GM18861 (cell line): ENCODE results near the gene HIPK2.

Source experiments
- ATAC-seq: cut with Tn5 transposase; IDR thresholded peaks from one replicate; pipeline ENCODE4 v1.9.1; 2021; ENCODE audit not compliant: unreplicated experiment

The HIPK2 gene

DNA sequence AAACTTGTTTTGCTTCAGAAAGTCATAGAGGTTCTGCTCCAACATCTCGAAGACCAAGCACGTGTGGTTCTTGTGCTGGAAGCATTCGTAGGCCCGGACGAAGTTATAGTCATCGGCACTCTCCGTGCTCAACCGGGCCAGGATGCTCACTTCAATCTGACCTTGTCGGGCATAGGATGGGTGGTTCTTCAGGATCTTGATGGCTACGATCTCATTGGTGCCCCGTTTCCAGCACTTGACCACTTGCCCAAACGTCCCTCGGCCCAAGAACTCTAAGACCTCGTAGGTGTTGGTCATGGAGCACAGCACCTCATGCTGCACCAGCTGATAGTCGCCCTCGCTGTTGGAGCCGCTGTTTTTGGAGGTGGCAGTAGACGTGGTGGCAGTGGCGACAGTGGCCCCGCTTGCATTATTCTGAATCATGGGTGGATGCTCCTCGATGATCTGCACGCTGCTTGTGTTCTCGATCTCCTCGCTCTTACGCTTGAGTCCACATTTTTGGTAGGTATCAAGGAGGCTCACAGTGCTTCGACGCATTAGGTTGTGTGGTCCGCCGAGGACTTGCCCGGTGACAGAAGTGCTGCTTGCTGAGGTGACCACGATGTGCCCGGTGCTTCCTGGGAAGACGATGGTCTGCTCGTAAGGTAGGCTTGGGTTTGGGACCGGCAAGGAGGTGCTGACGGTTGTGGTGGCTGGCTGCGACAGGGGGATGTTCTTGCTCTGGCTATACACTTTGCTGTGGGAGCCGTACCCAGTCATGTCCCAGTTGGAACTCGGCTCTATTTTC is 61.4 kb downstream of the HIPK2 start:
- ATAC-seq, result no peak

GRCh38 chr7:139715194-139715815 is 62.5 kb downstream of the HIPK2 start:
- ATAC-seq, result no peak

GRCh38 chr7:139714163-139714901 is 63.5 kb downstream of the HIPK2 start:
- peak; percentile 96 for ATAC-seq

DNA sequence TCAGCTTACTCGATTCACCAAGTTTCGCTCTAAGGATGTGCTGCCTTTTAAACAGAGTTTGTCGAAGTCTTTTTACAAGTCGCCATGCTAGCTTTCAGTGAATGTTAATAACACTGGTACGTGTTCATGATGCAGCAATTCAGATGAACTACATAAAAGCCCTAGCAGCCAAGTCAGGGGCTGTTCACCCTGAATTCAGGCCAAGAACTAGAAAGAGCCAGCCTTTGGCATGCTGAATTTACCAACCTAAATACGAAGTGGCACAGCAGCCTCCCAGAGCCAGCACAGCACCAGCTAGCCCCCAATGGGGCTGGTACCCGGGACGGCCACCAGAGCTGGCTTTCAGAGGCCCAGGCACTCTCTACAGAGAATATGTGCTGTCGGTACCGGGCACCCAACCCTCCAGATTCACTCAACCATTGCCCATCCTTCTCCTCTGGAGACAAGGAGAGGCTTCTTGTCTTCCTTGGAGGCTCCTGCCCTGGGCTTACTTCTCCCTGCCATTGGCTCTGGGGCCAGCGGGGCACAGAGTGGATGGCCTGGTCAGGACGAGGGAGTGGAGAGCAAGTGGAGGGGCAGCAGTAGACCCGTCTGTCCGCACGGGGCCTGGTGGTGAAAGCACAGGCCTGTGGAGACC is 64.2 kb downstream of the HIPK2 start:
- ATAC-seq, result no peak

DNA sequence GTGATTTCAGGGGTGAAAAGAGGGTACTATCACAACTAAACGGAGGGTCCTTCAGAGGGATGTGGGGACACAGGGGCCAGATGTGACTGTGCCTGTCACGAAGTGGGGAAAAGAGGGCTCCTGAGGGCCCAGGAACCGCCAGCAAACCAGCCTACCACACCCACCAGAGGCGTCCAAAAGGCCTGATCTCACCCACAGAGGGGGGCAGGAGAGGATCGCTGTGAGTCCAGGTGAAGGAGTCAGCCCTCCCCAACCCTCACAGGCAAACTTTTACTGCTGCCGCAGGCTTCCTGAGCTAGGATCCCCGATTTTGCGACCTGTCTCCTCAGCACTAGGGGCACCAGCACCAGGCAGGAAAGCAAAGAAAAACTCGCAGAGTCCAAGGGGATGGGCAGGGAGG is 64.7 kb downstream of the HIPK2 start:
- no peak for ATAC-seq

- ATAC-seq, result no peak
These were observed 65.6 kb downstream of the HIPK2 start for GRCh38 chr7:139711991-139712743.

DNA sequence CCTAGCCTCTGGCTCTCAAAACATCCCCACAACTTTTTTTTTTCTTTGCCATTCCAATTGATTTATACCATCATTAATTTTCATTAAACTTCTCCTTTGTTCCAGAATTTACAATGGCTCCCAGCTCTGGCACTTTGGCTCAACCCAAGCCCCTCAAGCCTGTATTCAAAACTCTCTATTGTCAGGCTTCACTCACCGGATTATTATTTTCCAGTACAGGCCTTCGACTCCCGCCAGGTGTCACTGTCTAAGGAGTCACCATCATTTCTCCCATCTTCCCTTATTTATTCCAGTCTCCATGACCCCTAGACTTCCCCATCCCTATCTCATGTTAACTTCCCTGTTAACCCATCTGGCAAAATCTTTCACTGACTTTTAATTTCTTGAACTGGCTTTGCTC is 67.8 kb downstream of the HIPK2 start:
- no peak for ATAC-seq

DNA sequence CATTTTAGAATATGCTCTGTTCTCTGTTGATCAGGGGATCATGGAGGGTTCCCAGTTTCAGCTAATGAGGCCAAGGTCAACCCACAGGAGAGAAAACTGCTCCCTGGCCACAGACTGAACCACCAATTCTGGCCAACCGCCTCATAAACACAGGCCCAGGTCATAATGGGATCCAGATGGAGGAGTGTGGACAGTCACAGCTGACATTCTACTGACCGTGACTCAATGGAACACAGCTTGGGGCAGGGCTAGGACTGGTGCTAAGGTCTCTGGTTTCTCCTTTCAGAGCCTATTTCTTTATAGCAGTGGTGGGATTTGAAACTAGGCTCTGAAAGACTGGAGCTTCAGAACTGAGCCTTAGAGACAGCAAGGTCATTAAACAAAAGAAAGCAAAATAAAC is 68.3 kb downstream of the HIPK2 start:
- ATAC-seq, result no peak

DNA sequence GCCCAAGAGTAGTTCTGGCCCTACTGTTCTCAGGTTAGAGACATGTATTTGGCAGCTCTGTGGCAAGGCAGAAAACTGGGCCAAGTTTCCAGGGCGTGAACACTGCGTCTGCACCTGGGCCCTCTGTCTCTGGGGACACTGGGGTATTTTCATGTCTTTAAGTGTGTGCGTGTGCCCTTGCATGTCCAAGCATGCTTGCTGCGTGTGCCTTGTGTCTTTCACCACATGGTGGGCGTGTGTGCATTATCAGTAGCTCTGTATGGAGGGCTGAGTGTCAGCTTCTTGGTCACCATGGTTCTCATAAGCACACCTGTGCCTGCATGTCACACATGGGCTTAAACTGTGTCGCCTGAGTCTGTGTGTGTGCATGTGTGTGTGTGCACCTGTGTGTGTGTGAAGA is 69.3 kb downstream of the HIPK2 start:
- peak; percentile 91 for ATAC-seq

GRCh38 chr7:139706837-139707236 is 71.0 kb downstream of the HIPK2 start:
- ATAC-seq, result no peak

- ATAC-seq, result no peak
These were observed 73.4 kb downstream of the HIPK2 start for GRCh38 chr7:139704308-139704879.

DNA sequence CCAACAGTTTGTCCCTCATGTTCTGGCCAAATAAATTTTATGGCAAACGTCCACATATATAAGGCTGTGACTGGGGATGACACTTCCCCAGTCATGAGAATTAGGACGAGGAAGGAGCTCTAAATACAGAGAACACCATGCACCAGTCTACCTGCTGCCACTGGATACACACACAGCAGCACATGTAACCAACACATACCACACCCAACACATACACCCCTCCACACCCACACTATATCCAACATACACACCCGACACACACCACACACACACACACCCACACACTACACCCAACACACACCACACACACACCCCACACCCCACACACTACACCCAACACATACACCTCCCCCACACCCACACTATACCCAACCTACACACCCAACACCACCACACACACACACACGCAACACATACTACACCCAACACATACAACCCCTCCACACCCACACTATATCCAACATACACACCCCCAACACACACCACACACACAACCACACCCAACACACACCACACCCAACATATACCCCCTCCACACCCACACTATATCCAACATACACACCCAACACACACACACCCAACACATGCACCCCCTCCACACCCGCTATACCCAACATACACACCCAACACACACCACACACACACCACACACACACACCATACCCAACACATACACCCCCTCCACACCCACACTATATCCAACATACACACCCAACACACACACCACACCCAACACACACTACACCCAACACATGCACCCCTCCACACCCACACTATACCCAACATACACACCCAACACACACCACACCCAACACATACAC is 74.1 kb downstream of the HIPK2 start:
- no peak for ATAC-seq

- peak; percentile 67 for ATAC-seq
These were observed 74.8 kb downstream of the HIPK2 start for GRCh38 chr7:139702811-139703486.

DNA sequence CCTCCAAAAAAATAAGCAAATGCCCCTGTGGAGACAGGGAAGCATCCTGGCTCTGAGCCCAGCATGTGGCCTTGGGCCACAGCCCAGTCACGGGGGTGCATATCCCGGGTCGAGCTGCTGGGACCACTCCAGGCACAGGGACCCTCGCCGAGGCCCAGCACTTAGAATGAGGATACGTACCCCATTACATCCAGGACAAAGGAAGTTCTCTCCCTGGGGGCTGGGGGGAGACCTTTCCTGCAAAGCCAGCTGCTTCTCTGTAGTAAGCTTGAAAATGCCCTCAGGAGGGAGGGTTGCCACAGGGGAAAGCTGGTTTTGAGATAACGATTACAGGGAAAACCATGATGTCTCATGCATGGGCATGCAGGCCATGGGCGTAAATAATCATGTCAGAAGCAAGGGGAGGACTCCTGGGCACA is 75.5 kb downstream of the HIPK2 start:
- ATAC-seq, result no peak

- no peak for ATAC-seq
These were observed 75.9 kb downstream of the HIPK2 start for GRCh38 chr7:139701908-139702307.

DNA sequence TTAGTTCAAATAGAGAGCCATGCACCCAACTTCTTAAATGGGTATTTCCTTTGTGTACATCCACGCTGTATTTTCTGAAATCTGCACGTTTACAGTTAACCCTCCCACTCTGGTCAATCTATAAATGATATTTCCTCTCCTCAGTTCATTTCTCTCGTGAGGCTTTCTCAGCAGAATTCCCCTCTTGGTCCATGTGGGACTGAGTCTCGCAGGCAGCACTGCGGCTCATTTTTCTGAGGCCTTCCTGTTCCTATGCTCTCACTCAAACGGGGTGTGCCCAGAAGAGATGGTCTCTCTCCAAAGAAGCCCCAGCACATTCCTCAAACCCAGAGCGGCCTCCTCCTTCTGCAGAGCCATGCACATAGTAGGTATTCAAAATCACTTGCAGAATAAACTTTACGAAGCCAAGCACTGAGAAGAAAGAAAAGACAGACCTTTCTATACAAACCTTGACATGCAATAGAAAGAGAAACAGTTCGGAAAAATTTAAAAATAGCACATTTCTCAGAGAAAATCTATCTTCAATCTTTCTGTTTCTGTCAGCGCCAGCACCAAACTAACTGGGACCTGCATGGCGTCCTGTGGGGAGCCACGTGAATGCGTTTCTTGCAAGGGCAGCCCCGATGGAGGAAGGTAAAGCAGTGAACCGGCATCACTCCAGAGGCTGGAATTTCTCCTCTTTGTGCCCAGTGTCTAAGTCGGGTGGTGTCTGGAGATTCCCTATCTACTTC is 77.1 kb downstream of the HIPK2 start:
- ATAC-seq, result no peak

DNA sequence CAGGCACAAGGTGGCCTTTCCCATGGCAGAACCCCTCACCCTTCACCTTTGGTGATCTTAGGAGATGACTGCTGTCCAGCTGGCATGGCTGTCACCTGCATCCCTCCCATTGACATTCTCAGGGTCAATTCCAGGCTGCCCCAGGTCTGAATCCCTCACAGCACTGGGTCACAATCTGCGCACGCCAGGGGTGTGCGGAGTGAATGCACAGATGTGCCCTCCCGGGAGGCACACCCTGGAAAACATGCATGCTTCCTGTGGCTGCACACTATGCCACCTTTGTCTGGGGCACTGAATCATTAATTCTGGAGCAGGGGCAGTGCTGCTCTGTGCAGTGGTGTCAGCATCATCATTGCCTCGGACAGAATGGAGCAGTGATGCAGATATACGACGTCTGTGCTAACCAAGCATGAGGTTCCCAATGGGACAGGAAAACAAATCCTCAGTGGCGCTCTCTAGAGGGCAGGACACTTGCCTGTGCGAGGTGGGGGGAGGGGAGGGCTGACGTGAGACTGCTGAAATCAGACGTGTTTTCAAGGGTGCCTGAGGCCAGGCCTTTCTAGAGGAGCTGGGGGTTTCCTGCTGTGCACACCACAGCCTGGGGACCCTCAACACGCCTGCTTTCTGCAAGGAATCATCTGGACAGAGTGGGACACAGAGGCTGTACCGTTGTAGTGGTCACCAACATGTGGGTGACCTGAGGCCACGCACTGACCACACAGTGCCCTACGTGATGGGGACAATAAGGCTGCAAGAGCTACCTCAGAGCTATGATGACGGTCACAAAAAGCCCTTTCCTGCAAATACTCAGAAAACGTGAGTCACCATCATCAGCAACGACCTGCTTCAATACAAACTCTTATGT is 77.9 kb downstream of the HIPK2 start:
- no peak for ATAC-seq
